ENCODE measurements around the gene OR6N2.

DNA sequence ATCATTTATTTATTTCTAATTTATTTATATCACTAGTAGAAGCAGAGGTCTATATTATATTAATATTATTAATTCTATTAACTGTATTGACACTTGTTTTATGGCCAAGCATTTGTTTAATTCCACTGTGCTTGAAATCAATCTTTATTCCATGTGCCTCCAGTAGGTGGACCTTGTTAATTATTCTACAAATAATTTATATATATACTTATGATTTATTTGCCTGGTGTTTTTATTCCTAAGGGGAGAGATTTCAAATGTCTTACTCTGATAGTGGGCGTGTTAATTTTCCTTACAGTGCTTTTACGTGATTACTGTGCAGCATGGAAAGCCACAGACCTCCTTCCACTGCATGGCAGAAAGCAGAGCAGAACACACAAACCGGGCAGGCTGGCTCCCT is 17.5 kb upstream of the OR6N2 start:
- TF ChIP-seq POLR2A (IDR thresholded peaks at IDR 0.05; ENCODE audit: low read depth, low read length): no peak
- TF ChIP-seq POLR2AphosphoS5 (IDR thresholded peaks at IDR 0.05; ENCODE audit: low read depth, low read length): no peak
